ENCODE results near the gene GRID2IP.

GRID2IP gene

GRCh38 chr7:6520163-6520981 is 30.9 kb downstream of the GRID2IP start:
- DNase-seq (ENCODE audit: low read depth): no peak

- DNase-seq (ENCODE audit: low read depth): peak; percentile 47
These were observed 34.8 kb downstream of the GRID2IP start for GRCh38 chr7:6516387-6516983.

- no peak for DNase-seq (ENCODE audit: low read depth)
These were observed 37.7 kb downstream of the GRID2IP start for GRCh38 chr7:6513541-6513940.

- DNase-seq (ENCODE audit: low read depth): no peak
These were observed 38.4 kb downstream of the GRID2IP start for GRCh38 chr7:6512892-6513291.

GRCh38 chr7:6510476-6511133 is 40.7 kb downstream of the GRID2IP start:
- no peak for DNase-seq (ENCODE audit: low read depth)

GRCh38 chr7:6508950-6509349 is 42.3 kb downstream of the GRID2IP start:
- DNase-seq (ENCODE audit: low read depth): no peak

- no peak for DNase-seq (ENCODE audit: low read depth)
These were observed 42.7 kb downstream of the GRID2IP start for GRCh38 chr7:6508539-6508938.

- DNase-seq (ENCODE audit: low read depth): no peak
These were observed 43.4 kb downstream of the GRID2IP start for GRCh38 chr7:6507906-6508305.

GRCh38 chr7:6505685-6506559 is 45.3 kb downstream of the GRID2IP start:
- no peak for DNase-seq (ENCODE audit: low read depth)

GRCh38 chr7:6504996-6505395 is 46.3 kb downstream of the GRID2IP start:
- DNase-seq (ENCODE audit: low read depth): no peak

- no peak for DNase-seq (ENCODE audit: low read depth)
These were observed 48.4 kb downstream of the GRID2IP start for GRCh38 chr7:6502886-6503285.

- no peak for DNase-seq (ENCODE audit: low read depth)
These were observed 49.4 kb downstream of the GRID2IP start for GRCh38 chr7:6501586-6502564.

- DNase-seq (ENCODE audit: low read depth): no peak
These were observed 50.6 kb downstream of the GRID2IP start for GRCh38 chr7:6500691-6501090.

- DNase-seq (ENCODE audit: low read depth): no peak
These were observed 53.3 kb downstream of the GRID2IP start for GRCh38 chr7:6497994-6498393.

GRCh38 chr7:6497637-6497905 is 53.7 kb downstream of the GRID2IP start:
- no peak for DNase-seq (ENCODE audit: low read depth)

- no peak for DNase-seq (ENCODE audit: low read depth)
These were observed 54.2 kb downstream of the GRID2IP start for GRCh38 chr7:6496842-6497636.

- DNase-seq (ENCODE audit: low read depth): no peak
These were observed 55.5 kb downstream of the GRID2IP start for GRCh38 chr7:6495597-6496262.

GRCh38 chr7:6494365-6494764 is 56.9 kb downstream of the GRID2IP start:
- no peak for DNase-seq (ENCODE audit: low read depth)

GRCh38 chr7:6491194-6491593 is 60.1 kb downstream of the GRID2IP start:
- DNase-seq (ENCODE audit: low read depth): no peak

GRCh38 chr7:6489612-6490011 is 61.6 kb downstream of the GRID2IP start:
- no peak for DNase-seq (ENCODE audit: low read depth)
